ENCODE data around the gene ITPRID2.

The ITPRID2 gene

GRCh38 chr2:181972431-181973170, 81.1 kb downstream of the ITPRID2 start:
- no peak overlapping the region for H3K27ac ChIP-seq
- TF ChIP-seq ZFX (IDR thresholded peaks at IDR 0.05; ENCODE audit: borderline replicate concordance) (no peak), CTCF (IDR thresholded peaks at IDR 0.05) (no peak)

- H3K27ac ChIP-seq, result no peak overlapping the region
- no peak for TF ChIP-seq ZFX (IDR thresholded peaks at IDR 0.05; ENCODE audit: borderline replicate concordance)
- TF ChIP-seq CTCF (IDR thresholded peaks at IDR 0.05), result no peak
These were observed 81.7 kb downstream of the ITPRID2 start for GRCh38 chr2:181973171-181973783.

- H3K27ac ChIP-seq, result no peak overlapping the region
- no peak for TF ChIP-seq ZFX (IDR thresholded peaks at IDR 0.05; ENCODE audit: borderline replicate concordance)
- no peak for TF ChIP-seq CTCF (IDR thresholded peaks at IDR 0.05)
These were observed 86.3 kb downstream of the ITPRID2 start for GRCh38 chr2:181977661-181978350.

- H3K27ac ChIP-seq, result no peak overlapping the region
- TF ChIP-seq CTCF (IDR thresholded peaks at IDR 0.05) (no peak), ZFX (IDR thresholded peaks at IDR 0.05; ENCODE audit: borderline replicate concordance) (no peak)
These were observed 87.0 kb downstream of the ITPRID2 start for GRCh38 chr2:181978351-181979150.

All from 22Rv1 (cell line).